NAMALWA (cell line): ENCODE results near the gene NFKB2.

Experiments
- DNase-seq: peaks from one replicate; pipeline ENCODE4 v3.0.0-alpha.2; 2015; ENCODE audit warnings: low spot score

NFKB2 gene

GRCh38 chr10:102394801-102395399 lies 605 bp upstream of the NFKB2 start:
- DNase-seq, result peak; percentile 80

- DNase-seq, result no peak
Measured at GRCh38 chr10:102396317-102396650, 779 bp downstream of the NFKB2 start.

GRCh38 chr10:102396730-102397151 lies 1.2 kb downstream of the NFKB2 start:
- no peak for DNase-seq

GRCh38 chr10:102397222-102398171 lies 2.0 kb downstream of the NFKB2 start:
- DNase-seq, result no peak

- DNase-seq, result no peak
Measured at GRCh38 chr10:102398172-102399020, 2.9 kb downstream of the NFKB2 start.

- DNase-seq, result peak; percentile 91
Measured at GRCh38 chr10:102399217-102400021, 3.9 kb downstream of the NFKB2 start.

GRCh38 chr10:102400076-102400475 lies 4.6 kb downstream of the NFKB2 start:
- no peak for DNase-seq

GRCh38 chr10:102400598-102401341 lies 5.3 kb downstream of the NFKB2 start:
- no peak for DNase-seq

GRCh38 chr10:102401342-102401654 lies 5.8 kb downstream of the NFKB2 start:
- no peak for DNase-seq

- DNase-seq, result no peak
Measured at GRCh38 chr10:102401735-102402511, 6.4 kb downstream of the NFKB2 start.

GRCh38 chr10:102402512-102402896 lies 7.0 kb downstream of the NFKB2 start:
- DNase-seq, result no peak

- DNase-seq, result no peak
Measured at GRCh38 chr10:102403115-102403514, 7.6 kb downstream of the NFKB2 start.

- no peak for DNase-seq
Measured at GRCh38 chr10:102404361-102405107, 9.0 kb downstream of the NFKB2 start.

GRCh38 chr10:102405108-102405571 lies 9.6 kb downstream of the NFKB2 start:
- no peak for DNase-seq

GRCh38 chr10:102405632-102406031 lies 10.1 kb downstream of the NFKB2 start:
- DNase-seq, result no peak

- no peak for DNase-seq
Measured at GRCh38 chr10:102406815-102407214, 11.3 kb downstream of the NFKB2 start.

- no peak for DNase-seq
Measured at GRCh38 chr10:102407425-102408130, 12.1 kb downstream of the NFKB2 start.

- no peak for DNase-seq
Measured at GRCh38 chr10:102408131-102408727, 12.7 kb downstream of the NFKB2 start.
